SK-N-SH (cell line): ENCODE data around the gene L3MBTL2. TPM values are rescaled to one million over a fixed set of nuclear protein-coding genes. Genes with fewer than 3 reads are reported as not detected.

ENCODE experiments used
- CTCF ChIA-PET: fragments of 300-600, 350-600 bp; formaldehyde crosslinking; extraction: SDS; loops from one replicate; lab custom pipeline; 2021; lab: Yijun Ruan, JAX
- POLR2A ChIA-PET: fragments of 350-600 bp; sonication (Branson Sonifier 250); formaldehyde crosslinking; extraction: SDS; loops from one replicate; lab custom pipeline; 2020; ENCODE audit warnings: antibody characterized with exemption, inconsistent platforms; lab: Yijun Ruan, JAX
- DNase-seq: peaks from one replicate; pipeline ENCODE4 v3.0.0; 2012
- H2AFZ ChIP-seq: fragments of 200-600 bp; sonication (generic); 2 replicates; pipeline ENCODE4 v1.8.1; 2016; ENCODE audit warnings: antibody characterized with exemption, mild to moderate bottlenecking, low read depth
- H3F3A ChIP-seq: fragments of 200-600 bp; sonication (generic); replicated peaks from 2 replicates; pipeline ENCODE3; 2016; ENCODE audit warnings: antibody characterized with exemption, mild to moderate bottlenecking; ENCODE audit not compliant: insufficient read depth
- H3K27ac ChIP-seq, 2 experiments: fragments of 200-500 bp in 1 of 2; fragments of 200-600 bp in 1 of 2; sonication (Bioruptor generic) in 1 of 2; sonication (generic), shearing (Covaris generic) in 1 of 2; 2 replicates each; pipeline versions ENCODE4 v1.5.1 to v1.6.1; 2014 to 2016; ENCODE audit warnings: low read depth in 2 of 2, inconsistent platforms in 1 of 2, low read length in 1 of 2, mild to moderate bottlenecking in 1 of 2, mixed read lengths in 1 of 2
- H3K27me3 ChIP-seq: fragments of 200-600 bp; sonication (generic), shearing (Covaris generic); 2 replicates; pipeline ENCODE4 v1.6.1; 2016; ENCODE audit warnings: mixed run types; ENCODE audit not compliant: insufficient read depth
- H3K36me3 ChIP-seq, 2 experiments: fragments of 200-500 bp in 1 of 2; fragments of 200-600 bp in 1 of 2; sonication (Bioruptor generic) in 1 of 2; sonication (generic) in 1 of 2; replicated peaks in 1 of 2; 2 replicates each; pipeline versions ENCODE3 to v1.5.1; 2014 to 2016; ENCODE audit warnings: low read length in 1 of 2, mild to moderate bottlenecking in 1 of 2; ENCODE audit not compliant: insufficient read depth in 2 of 2, control insufficient read depth in 1 of 2
- H3K4me1 ChIP-seq, 2 experiments: fragments of 200-500 bp in 1 of 2; fragments of 200-600 bp in 1 of 2; sonication (Bioruptor generic) in 1 of 2; sonication (generic), shearing (Covaris generic) in 1 of 2; 2 replicates each; pipeline versions ENCODE4 v1.5.1 to v1.6.1; 2014 to 2016; ENCODE audit warnings: low read depth in 1 of 2, low read length in 1 of 2, mixed run types in 1 of 2; ENCODE audit not compliant: insufficient read depth in 2 of 2, control insufficient read depth in 1 of 2
- H3K4me2 ChIP-seq: fragments of 200-600 bp; sonication (generic), shearing (Covaris generic); 2 replicates; pipeline ENCODE4 v1.6.1; 2017; ENCODE audit warnings: mixed run types
- H3K4me3 ChIP-seq, 2 experiments: fragments of 200-500 bp in 1 of 2; fragments of 200-600 bp in 1 of 2; sonication (Bioruptor generic) in 1 of 2; sonication (generic), shearing (Covaris generic) in 1 of 2; 2 replicates each; pipeline versions ENCODE4 v1.5.1 to v1.8.1; 2014 to 2016; ENCODE audit warnings: low read depth in 2 of 2, inconsistent platforms in 1 of 2, low read length in 1 of 2, mild to moderate bottlenecking in 1 of 2, mixed read lengths in 1 of 2, moderate library complexity in 1 of 2
- H3K79me2 ChIP-seq: fragments of 200-600 bp; sonication (generic); 2 replicates; pipeline ENCODE4 v1.8.1; 2017; ENCODE audit warnings: mild to moderate bottlenecking; ENCODE audit not compliant: insufficient read depth
- H3K9ac ChIP-seq: fragments of 200-600 bp; sonication (generic); 2 replicates; pipeline ENCODE4 v1.6.1; 2017; ENCODE audit warnings: mixed run types
- H3K9me2 ChIP-seq: fragments of 200-600 bp; sonication (generic); 2 replicates; pipeline ENCODE4 v1.6.1; 2017; ENCODE audit warnings: mixed run types
- H3K9me3 ChIP-seq: fragments of 200-600 bp; sonication (generic); 2 replicates; pipeline ENCODE4 v1.6.1; 2017; ENCODE audit warnings: mixed run types, mild to moderate bottlenecking, moderate library complexity
- H4K20me1 ChIP-seq: fragments of 200-600 bp; sonication (generic); 2 replicates; pipeline ENCODE4 v1.6.1; 2017; ENCODE audit warnings: mild to moderate bottlenecking, mixed run types; ENCODE audit not compliant: insufficient read depth
- CHD2 ChIP-seq: fragments of 150-350 bp; IDR thresholded peaks from 2 replicates; pipeline ENCODE4 v1.6.1; 2018; ENCODE audit warnings: low read length; ENCODE audit not compliant: partially characterized antibody
- EP300 ChIP-seq, 2 experiments: IDR thresholded peaks; 2 replicates each; pipeline versions ENCODE4 v1.4.0 to v1.6.1; 2012; ENCODE audit warnings: borderline replicate concordance in 1 of 2, low read depth in 1 of 2, low read length in 1 of 2
- EZH2phosphoT487 ChIP-seq: fragments of 200-600 bp; sonication (generic); IDR thresholded peaks from 2 replicates; pipeline ENCODE4 v1.6.1; 2017; ENCODE audit warnings: low read depth, mixed run types, mild to moderate bottlenecking, antibody characterized with exemption, moderate library complexity, borderline replicate concordance
- FOSL2 ChIP-seq: IDR thresholded peaks from 2 replicates; pipeline ENCODE4 v1.4.0; 2012; ENCODE audit warnings: low read depth, mild to moderate bottlenecking, moderate library complexity, borderline replicate concordance
- FOXJ3 ChIP-seq: sonication (generic); formaldehyde crosslinking; IDR thresholded peaks from 2 replicates; pipeline ENCODE4 v1.5.1; 2020; ENCODE audit warnings: mild to moderate bottlenecking, missing genetic modification reagents
- GABPA ChIP-seq: IDR thresholded peaks from 2 replicates; pipeline ENCODE4 v1.4.0; 2012; ENCODE audit warnings: low read depth, mild to moderate bottlenecking
- MEF2A ChIP-seq: IDR thresholded peaks from 2 replicates; pipeline ENCODE4 v1.4.0; 2012; ENCODE audit warnings: low read depth, borderline replicate concordance
- MXI1 ChIP-seq: IDR thresholded peaks from 2 replicates; pipeline ENCODE4 v1.6.1; 2012; ENCODE audit warnings: mild to moderate bottlenecking, low read depth, low read length, improper control_type of control experiment
- POLR2AphosphoS5 ChIP-seq: IDR thresholded peaks from 2 replicates; pipeline ENCODE4 v1.6.1; 2012; ENCODE audit warnings: low read depth, low read length
- RAD21 ChIP-seq: IDR thresholded peaks from 2 replicates; pipeline ENCODE4 v1.6.1; 2012; ENCODE audit warnings: mild to moderate bottlenecking, low read length
- RCOR1 ChIP-seq: fragments of 150-350 bp; IDR thresholded peaks from 2 replicates; pipeline ENCODE4 v1.6.1; 2017; ENCODE audit warnings: antibody characterized with exemption, low read length
- RFX5 ChIP-seq: IDR thresholded peaks from 2 replicates; pipeline ENCODE4 v1.6.1; 2012; ENCODE audit warnings: mild to moderate bottlenecking, improper control_type of control experiment, low read length
- RXRA ChIP-seq: IDR thresholded peaks from 2 replicates; pipeline ENCODE4 v1.4.0; 2012; ENCODE audit warnings: low read depth, mild to moderate bottlenecking, borderline replicate concordance
- SIN3A ChIP-seq: IDR thresholded peaks from 2 replicates; pipeline ENCODE4 v1.6.1; 2012; ENCODE audit warnings: low read depth, mild to moderate bottlenecking, low read length, moderate library complexity, borderline replicate concordance
- TAF1 ChIP-seq: IDR thresholded peaks from 2 replicates; pipeline ENCODE4 v1.6.1; 2012; ENCODE audit warnings: low read depth, mild to moderate bottlenecking, low read length, moderate library complexity, borderline replicate concordance
- TEAD4 ChIP-seq: IDR thresholded peaks from 2 replicates; pipeline ENCODE4 v1.4.0; 2012; ENCODE audit warnings: mild to moderate bottlenecking, borderline replicate concordance; ENCODE audit not compliant: insufficient read depth
- YY1 ChIP-seq: IDR thresholded peaks from 2 replicates; pipeline ENCODE4 v1.4.0; 2012; ENCODE audit warnings: low read depth, mild to moderate bottlenecking
- WGBS: methylation state at CpG from one replicate; pipeline ENCODE4 v1.1.6; 2017; ENCODE audit warnings: low lambda C conversion rate; 5-methylcytosine and 5-hydroxymethylcytosine counted together
- polyA plus RNA-seq, 3 experiments: library from polyadenylated mRNA; depleted of rRNA; stranded (reverse); fragments of >200 nt; gene quantifications; 2 replicates each; pipeline ENCODE4 v1.2.3, GENCODE V29; 2012
- TF ChIP-seq, protein P1 (sequence below): IDR thresholded peaks from 2 replicates; pipeline ENCODE4; 2012
- TF ChIP-seq, protein P2 (sequence below): fragments of 200-600 bp; sonication (generic); IDR thresholded peaks from 2 replicates; pipeline ENCODE4 v1.6.1; 2017; ENCODE audit warnings: antibody characterized with exemption, mild to moderate bottlenecking, moderate library complexity
- TF ChIP-seq, protein P3 (sequence below): fragments of 150-350 bp; IDR thresholded peaks from 2 replicates; pipeline ENCODE4 v1.6.1; 2017; ENCODE audit warnings: antibody characterized with exemption, low read length, low read depth, borderline replicate concordance
- TF ChIP-seq, protein P4 (sequence below): IDR thresholded peaks from 2 replicates; pipeline ENCODE4 v1.4.0; 2012; ENCODE audit warnings: low read depth, borderline replicate concordance

L3MBTL2 gene
- polyA plus RNA-seq, 1 of the 3 experiments (the other 2 are of a cell fraction) = 13.3 TPM

DNA sequence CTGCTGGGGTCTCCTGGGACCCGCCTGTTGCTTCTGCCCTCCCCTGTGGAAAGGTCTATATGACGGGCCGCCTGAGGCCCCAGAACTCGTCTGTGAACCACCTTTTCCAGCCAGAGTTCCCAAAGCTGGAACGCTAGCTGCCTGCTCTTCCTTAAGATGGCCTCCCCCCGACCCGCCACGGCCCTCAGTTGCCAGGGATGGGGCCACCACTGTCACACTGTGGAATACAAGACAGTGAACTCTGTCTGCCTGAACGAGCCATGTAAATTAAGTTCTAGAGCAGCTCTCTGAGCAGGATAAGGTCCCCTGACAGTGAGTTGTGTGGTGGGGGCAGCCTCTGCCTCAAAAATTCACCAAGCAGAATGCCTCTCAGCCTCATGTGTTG is 25.3 kb downstream of the L3MBTL2 start:
- peaks cover 0 to 2% of the 10 kb centered on the region in 2 experiments; a peak in 1 of 4 replicates for H3K4me1 ChIP-seq
- H3K9me3 ChIP-seq = no peaks in the 10 kb centered on the region
- no peak overlapping the region for H2AFZ ChIP-seq
- no peak overlapping the region for H3K4me3 ChIP-seq
- no peaks in the 10 kb centered on the region for H3K27me3 ChIP-seq
- POLR2A ChIA-PET = no interaction called here
- 93% methylated on average over 6 of the region's 9 CpGs for WGBS
- no peaks in the 10 kb centered on the region for H4K20me1 ChIP-seq
- CTCF ChIA-PET = no interaction called here
- no peak overlapping the region for H3K27ac ChIP-seq
- no peaks in the 10 kb centered on the region for H3F3A ChIP-seq
- H3K9me2 ChIP-seq = no peaks in the 10 kb centered on the region
- DNase-seq = no peak
- no peaks in the 10 kb centered on the region for H3K79me2 ChIP-seq
- H3K36me3 ChIP-seq = no peaks in the 10 kb centered on the region
- H3K4me2 ChIP-seq = no peak overlapping the region
- H3K9ac ChIP-seq = no peak overlapping the region
- TF ChIP-seq POLR2AphosphoS5 (no peak), YY1 (no peak), MEF2A (no peak), RXRA (no peak), FOXJ3 (CRISPR knock-in tag) (no peak), RAD21 (no peak), RCOR1 (no peak), SIN3A (no peak)
- TF ChIP-seq, protein P1, sequence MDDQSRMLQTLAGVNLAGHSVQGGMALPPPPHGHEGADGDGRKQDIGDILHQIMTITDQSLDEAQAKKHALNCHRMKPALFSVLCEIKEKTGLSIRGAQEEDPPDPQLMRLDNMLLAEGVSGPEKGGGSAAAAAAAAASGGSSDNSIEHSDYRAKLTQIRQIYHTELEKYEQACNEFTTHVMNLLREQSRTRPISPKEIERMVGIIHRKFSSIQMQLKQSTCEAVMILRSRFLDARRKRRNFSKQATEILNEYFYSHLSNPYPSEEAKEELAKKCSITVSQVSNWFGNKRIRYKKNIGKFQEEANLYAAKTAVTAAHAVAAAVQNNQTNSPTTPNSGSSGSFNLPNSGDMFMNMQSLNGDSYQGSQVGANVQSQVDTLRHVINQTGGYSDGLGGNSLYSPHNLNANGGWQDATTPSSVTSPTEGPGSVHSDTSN = no peak
- TF ChIP-seq, protein P2, sequence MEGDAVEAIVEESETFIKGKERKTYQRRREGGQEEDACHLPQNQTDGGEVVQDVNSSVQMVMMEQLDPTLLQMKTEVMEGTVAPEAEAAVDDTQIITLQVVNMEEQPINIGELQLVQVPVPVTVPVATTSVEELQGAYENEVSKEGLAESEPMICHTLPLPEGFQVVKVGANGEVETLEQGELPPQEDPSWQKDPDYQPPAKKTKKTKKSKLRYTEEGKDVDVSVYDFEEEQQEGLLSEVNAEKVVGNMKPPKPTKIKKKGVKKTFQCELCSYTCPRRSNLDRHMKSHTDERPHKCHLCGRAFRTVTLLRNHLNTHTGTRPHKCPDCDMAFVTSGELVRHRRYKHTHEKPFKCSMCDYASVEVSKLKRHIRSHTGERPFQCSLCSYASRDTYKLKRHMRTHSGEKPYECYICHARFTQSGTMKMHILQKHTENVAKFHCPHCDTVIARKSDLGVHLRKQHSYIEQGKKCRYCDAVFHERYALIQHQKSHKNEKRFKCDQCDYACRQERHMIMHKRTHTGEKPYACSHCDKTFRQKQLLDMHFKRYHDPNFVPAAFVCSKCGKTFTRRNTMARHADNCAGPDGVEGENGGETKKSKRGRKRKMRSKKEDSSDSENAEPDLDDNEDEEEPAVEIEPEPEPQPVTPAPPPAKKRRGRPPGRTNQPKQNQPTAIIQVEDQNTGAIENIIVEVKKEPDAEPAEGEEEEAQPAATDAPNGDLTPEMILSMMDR = no peak

DNA sequence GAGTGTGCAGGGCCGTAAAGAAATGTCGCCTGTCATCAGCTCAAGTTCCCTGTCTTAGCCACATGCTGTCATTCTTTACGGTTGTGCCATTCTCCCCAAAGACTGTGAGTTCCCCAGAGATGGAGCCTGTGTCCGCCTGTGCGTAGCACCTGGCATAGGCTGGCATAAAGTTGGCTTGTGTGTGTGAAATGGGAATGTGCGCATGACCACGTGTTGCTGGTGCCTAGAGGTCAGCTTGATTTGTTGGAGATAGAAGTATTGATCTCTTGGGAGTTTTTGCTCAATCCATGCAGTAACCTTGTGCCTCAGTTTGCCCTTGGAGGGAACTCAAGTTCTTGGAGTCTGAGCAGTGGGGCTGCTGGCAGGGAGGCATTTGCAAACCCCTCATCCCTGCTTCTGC is 26.3 kb downstream of the L3MBTL2 start:
- no peaks in the 10 kb centered on the region for H4K20me1 ChIP-seq
- TF ChIP-seq EP300 (IDR thresholded peaks at IDR 0.05; ENCODE audit: borderline replicate concordance in 1 of 2, low read depth in 1 of 2, low read length in 1 of 2) (no peak), SIN3A (no peak), POLR2AphosphoS5 (no peak), MXI1 (no peak), TAF1 (no peak), FOXJ3 (CRISPR knock-in tag) (no peak), TEAD4 (no peak), CHD2 (no peak), GABPA (no peak), FOSL2 (no peak), EZH2phosphoT487 (no peak), RFX5 (no peak)
- TF ChIP-seq, protein P3, sequence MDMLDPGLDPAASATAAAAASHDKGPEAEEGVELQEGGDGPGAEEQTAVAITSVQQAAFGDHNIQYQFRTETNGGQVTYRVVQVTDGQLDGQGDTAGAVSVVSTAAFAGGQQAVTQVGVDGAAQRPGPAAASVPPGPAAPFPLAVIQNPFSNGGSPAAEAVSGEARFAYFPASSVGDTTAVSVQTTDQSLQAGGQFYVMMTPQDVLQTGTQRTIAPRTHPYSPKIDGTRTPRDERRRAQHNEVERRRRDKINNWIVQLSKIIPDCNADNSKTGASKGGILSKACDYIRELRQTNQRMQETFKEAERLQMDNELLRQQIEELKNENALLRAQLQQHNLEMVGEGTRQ = no peak
- TF ChIP-seq, protein P4, sequence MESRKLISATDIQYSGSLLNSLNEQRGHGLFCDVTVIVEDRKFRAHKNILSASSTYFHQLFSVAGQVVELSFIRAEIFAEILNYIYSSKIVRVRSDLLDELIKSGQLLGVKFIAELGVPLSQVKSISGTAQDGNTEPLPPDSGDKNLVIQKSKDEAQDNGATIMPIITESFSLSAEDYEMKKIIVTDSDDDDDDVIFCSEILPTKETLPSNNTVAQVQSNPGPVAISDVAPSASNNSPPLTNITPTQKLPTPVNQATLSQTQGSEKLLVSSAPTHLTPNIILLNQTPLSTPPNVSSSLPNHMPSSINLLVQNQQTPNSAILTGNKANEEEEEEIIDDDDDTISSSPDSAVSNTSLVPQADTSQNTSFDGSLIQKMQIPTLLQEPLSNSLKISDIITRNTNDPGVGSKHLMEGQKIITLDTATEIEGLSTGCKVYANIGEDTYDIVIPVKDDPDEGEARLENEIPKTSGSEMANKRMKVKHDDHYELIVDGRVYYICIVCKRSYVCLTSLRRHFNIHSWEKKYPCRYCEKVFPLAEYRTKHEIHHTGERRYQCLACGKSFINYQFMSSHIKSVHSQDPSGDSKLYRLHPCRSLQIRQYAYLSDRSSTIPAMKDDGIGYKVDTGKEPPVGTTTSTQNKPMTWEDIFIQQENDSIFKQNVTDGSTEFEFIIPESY = no peak
- H3K4me3 ChIP-seq = no peak overlapping the region
- H3K79me2 ChIP-seq = no peaks in the 10 kb centered on the region
- no peak overlapping the region for H3K4me2 ChIP-seq
- POLR2A ChIA-PET = no interaction called here
- CTCF ChIA-PET = no interaction called here
- H2AFZ ChIP-seq = no peak overlapping the region
- H3K9ac ChIP-seq = no peak overlapping the region
- H3F3A ChIP-seq = no peaks in the 10 kb centered on the region
- H3K9me2 ChIP-seq = no peaks in the 10 kb centered on the region
- no peaks in the 10 kb centered on the region for H3K9me3 ChIP-seq
- no peaks in the 10 kb centered on the region for H3K36me3 ChIP-seq
- H3K4me1 ChIP-seq = peaks cover 0 to 2% of the 10 kb centered on the region in 2 experiments; a peak in 1 of 4 replicates
- no peak for DNase-seq
- H3K27ac ChIP-seq = no peak overlapping the region
- WGBS = 96% methylated on average over 4 of the region's 7 CpGs
- H3K27me3 ChIP-seq = no peaks in the 10 kb centered on the region
